Urothelium cell line (cell line): Measurements from ENCODE around the gene ASXL3.

Experiments
- DNase-seq: peaks from one replicate; pipeline ENCODE4 v3.0.0; 2011; ENCODE audit warnings: low spot score, mixed read lengths
- FAIRE-seq: peaks from 2 replicates; lab custom pipeline; 2011; peaks lifted over from hg19 to GRCh38; lab: Jason Lieb, UNC

Gene ASXL3

DNA sequence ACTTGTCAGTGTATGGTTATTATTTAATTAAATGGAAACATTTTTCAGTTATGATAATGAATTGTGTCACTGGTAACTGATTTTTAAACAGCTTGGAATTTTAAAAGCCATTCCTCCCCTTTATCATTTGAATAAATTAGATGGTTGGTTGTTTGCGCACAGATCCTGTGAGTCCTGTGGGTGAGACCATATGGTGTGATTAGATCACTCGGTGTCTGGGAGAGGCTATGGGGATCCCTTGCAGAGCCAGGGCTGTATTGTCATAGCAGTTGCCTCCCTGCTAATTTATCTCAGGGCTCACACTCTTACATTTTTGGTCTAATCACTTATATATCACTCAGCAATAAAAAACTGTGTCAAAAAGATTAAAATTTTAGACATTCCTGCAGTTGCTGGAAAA lies 133.5 kb downstream of the ASXL3 start:
- FAIRE-seq (no peak), DNase-seq (no peak)

DNA sequence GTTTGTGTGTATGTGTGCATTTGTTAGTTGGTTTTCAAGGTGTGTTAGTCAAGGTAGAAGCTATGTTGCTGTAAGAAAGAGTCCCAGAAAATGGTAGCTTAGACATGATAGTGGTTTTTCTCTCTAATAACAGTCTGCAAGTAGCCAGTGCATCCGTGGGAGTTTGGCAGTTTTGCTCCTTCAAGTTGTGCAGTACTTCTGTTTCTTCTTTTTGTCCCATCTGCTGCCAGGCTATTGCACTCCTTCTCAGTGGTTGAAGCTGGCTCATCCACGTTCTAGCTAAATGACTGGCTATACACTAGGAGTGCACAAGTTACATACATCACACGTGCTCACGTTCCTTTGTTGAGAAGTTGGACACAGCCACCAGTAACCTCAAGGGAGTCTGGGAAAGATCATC lies 134.7 kb downstream of the ASXL3 start:
- DNase-seq (no peak), FAIRE-seq (no peak)

DNA sequence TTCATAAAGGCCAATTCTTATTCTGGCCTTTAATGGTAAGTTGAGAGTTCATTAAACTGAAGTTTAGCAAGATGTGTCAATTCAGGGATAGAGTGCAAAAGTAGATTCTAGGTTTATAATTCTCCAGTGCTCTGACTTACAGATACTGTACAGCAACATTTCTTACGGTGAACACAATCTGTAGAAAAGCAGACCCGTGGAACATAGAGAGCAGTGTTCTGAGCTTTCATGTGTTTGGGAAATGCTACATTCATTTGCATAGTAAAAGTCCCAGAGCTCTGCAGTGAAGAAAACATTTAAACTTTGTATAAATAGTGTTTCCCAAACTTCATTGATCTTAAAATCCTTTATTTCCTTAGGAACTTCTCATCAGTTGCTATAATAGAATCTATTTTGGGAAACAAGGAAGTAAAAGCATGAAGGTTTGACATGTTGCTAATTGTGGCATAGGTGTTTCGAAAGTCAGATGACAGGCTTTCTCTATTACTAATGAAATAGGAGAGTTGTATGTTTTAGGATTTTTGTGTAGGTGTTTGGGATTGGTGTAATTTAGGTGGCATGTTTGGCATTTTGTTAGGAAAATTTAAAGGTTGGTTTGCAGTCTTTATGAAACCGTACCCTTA lies 138.2 kb downstream of the ASXL3 start:
- FAIRE-seq (no peak), DNase-seq (no peak)

DNA sequence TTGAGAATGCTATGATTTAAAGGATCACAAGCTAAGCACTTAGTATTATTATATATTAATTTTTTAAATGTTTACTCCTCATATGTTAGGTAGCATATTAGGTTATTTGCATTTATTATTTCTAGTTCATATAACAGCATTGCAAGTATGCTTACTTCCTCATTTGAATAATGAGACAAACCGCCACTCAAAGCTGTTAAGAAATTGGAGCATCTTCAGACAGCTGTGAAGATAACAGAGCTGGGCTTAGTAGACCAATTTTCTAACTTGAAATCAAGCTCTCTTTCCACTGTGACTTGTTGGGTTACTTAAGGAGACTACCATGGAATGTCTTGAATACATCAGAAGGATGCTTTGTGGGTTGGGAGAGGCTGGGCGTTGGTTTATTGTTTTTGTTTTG lies 139.3 kb downstream of the ASXL3 start:
- no peak for DNase-seq
- FAIRE-seq = no peak

DNA sequence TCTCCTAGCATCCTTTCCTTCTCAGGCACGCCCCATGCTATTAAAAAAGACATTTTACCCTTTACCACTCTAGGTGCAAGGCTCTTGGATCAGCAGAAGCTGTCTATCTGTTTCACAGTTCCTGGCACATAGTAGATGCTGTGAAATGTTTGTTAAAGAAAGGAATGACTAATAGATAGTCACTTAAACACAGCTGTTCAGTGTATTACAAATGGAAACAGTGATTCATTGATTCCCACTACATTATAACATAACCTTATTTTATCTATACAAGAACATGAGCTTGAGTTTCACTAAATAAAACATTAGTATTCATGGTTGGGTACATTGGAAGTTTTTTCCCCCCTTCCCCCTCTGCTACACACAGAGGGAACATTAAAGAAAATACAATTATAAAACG lies 142.1 kb downstream of the ASXL3 start:
- FAIRE-seq (no peak), DNase-seq (no peak)

DNA sequence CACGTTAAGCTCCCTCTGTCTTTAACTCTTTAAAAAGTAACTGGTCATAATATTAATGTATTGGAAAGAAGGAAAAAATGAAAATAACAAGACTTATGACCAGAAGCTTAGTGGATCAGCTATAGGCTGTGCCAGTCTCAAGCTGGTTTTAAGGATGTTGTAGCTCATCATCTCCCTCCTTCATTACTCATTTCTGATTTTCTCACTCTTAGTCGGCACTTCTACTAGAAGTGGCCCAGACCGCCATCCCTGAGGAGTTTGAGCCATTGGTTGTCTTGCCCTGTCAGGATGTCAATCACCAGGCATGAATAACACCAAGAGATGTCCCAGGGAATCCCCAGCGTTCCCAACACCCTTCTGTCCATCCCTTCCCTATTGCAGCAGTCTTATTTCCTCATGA lies 151.5 kb downstream of the ASXL3 start:
- FAIRE-seq = no peak
- no peak for DNase-seq

DNA sequence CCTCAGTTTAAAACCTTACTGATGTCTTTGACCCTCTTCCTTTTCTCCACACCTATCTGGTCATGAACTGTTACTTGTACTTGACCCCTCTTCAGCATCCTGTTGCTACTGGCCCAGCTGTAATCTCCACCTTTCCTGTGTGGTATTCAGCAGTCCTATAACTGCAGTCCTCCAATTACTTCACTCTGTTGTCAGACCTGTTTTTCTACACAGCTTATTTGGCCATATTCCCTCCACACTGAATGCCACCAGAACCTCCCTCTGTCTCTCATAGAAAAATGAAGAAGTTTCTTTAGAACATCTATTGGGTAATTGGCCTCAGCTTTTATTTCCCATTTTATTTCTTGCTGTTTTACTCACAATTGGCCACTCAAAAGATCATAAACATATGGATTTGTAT lies 155.4 kb downstream of the ASXL3 start:
- FAIRE-seq (no peak), DNase-seq (no peak)

DNA sequence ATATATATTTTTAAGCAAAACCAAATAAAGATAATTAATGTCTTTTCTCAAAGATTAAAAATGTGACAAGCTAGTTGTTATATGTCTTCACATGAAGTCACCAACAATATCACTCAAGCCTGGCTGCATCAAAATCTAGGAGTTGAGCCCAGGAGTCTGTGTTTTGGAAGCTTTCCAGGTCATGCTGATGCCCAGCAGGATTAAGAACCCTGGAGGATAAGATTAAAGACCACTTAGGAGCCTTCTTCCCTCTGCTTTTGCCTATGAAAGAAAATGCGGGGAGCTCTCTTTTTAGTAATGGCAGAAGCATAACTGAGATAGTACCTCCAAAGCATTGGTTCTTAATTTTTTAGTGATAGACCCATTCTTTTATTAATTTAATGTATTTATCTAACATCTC lies 157.4 kb downstream of the ASXL3 start:
- FAIRE-seq (no peak), DNase-seq (no peak)

DNA sequence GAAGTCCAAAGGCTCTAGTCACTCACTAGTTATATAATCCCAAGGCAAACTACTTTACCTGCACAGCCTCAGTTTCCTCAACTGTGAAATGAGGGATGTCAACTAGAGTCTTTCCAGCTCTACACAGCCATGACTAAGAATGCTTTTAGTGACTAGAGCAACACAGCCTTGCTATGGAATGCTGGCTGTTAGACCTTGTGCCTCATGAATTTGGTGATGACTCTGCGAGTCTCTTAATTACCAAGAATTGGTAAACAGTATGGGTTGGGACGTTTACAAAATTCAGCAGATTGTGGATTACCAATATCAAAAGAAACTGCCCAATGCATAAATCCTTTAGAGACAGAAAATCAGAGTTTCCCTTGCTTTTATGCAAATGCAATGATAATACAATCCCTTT lies 163.7 kb downstream of the ASXL3 start:
- FAIRE-seq = no peak
- no peak for DNase-seq

DNA sequence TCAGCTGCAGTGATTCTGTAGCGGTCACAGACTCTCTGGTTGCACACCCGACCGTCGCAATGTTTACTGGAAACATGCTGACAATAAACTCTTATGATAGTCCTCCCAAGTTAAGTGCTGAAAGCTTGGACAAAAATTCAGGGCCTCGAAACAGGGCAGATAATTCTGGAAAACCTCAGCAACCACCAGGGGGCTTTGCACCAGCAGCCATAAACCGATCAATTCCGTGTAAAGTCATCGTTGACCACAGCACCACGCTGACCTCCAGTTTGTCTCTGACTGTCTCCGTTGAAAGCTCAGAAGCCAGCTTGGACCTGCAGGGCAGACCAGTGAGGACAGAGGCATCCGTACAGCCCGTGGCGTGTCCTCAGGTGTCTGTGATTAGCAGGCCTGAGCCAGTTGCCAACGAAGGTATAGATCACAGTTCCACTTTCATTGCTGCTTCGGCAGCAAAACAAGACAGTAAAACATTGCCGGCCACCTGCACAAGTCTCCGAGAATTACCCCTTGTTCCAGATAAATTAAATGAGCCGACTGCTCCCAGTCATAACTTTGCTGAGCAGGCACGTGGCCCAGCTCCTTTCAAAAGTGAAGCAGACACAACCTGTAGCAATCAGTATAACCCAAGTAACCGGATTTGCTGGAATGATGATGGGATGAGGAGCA lies 166.1 kb downstream of the ASXL3 start:
- no peak for DNase-seq
- no peak for FAIRE-seq

DNA sequence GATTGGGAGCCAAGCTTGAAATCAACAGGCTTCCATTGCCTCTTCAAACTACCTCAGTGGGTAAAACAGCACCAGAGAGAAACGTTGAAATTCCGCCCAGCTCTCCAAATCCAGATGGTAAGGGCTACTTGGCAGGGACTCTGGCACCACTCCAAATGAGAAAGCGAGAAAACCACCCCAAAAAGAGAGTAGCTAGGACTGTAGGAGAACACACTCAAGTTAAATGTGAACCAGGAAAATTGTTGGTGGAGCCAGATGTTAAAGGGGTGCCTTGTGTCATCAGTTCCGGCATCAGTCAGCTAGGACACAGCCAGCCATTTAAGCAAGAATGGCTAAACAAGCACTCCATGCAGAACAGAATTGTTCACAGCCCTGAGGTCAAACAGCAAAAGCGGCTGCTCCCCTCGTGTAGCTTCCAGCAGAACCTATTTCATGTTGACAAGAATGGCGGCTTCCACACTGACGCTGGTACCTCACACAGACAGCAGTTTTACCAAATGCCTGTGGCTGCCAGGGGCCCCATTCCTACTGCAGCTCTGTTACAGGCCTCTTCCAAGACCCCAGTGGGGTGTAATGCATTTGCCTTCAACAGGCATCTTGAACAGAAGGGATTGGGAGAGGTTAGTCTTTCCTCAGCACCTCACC lies 167.3 kb downstream of the ASXL3 start:
- DNase-seq (no peak), FAIRE-seq (no peak)

DNA sequence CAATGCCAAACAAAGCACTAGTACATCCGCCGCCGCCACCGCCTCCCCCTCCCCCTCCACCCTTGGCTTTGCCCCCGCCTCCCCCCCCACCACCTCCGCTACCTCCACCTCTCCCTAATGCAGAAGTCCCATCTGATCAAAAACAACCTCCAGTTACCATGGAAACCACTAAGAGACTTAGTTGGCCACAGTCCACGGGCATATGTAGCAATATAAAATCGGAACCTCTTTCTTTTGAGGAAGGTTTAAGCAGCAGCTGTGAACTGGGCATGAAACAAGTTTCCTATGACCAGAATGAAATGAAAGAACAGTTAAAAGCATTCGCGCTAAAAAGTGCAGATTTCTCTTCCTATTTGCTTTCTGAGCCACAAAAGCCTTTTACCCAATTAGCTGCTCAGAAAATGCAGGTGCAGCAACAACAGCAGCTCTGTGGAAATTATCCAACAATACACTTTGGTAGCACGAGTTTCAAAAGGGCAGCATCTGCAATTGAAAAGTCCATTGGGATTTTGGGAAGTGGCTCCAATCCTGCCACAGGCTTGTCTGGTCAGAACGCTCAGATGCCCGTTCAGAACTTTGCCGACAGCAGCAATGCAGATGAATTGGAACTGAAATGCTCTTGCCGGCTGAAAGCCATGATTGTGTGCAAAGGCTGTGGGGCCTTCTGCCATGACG lies 168.0 kb downstream of the ASXL3 start:
- FAIRE-seq (no peak), DNase-seq (no peak)

DNA sequence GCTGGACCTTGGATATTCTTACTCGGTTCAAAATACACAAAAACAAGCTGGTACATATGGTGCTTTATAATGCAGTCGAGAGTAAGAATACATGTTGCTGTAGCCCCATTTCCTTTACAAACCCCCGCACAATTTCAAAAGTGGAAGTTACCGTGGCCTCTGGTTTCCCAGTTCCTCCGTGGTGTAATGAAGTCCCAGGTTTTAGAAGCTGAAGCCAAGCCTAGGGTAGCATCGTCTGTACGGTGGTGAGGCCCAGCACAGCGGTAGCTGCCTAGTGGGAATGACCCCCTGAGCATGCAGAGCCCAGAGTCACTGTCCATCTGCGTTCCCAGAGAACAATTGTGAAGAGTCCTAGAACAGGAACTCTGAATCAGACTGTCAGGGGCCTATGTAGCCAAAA lies 171.8 kb downstream of the ASXL3 start:
- no peak for FAIRE-seq
- DNase-seq = no peak

DNA sequence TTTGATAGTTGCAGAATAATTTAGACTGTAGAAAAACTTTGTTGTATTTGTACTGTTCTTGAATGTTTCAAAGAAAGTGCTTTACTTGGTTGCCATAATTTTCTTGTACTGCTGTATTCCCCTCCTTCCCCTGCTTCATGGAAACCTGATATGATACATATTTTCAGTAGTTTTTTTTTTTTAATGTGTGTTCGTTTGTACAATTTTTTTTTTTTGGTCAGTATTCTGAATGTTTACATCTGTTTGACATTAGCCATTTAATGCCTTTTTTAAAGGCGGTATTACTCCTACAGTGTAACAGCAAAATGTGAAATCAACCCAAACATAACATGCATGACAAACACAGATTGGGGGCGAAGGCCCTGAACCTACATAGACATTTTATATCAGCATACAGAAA lies 172.3 kb downstream of the ASXL3 start:
- DNase-seq (no peak), FAIRE-seq (no peak)

DNA sequence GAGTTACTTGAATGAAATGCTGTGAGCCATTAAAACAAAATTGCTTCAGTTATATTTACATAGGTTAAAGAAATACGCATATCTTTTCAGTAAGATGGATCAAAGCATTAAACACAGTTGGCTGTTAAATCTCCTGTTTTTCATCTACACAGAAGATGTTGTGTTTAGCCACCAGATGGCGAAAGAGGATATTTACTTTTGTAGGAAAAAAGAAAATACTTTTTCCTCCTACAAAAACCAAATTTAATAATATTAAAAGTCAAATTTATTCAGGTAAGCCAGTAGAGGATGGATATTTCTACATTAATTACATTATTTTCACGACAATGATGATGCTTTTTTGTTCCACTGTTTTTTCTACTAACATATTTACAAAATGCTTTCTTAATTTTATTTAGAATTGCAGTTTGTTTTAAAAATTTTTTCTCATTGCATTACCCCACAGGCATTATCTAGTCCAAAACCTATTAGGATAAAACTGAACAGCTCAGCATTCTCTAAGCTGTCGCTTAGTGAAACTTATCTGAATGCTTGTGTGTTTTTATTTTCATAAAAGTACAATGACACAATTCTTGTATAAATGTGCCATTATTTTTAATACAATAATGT lies 173.7 kb downstream of the ASXL3 start:
- DNase-seq (no peak), FAIRE-seq (no peak)

DNA sequence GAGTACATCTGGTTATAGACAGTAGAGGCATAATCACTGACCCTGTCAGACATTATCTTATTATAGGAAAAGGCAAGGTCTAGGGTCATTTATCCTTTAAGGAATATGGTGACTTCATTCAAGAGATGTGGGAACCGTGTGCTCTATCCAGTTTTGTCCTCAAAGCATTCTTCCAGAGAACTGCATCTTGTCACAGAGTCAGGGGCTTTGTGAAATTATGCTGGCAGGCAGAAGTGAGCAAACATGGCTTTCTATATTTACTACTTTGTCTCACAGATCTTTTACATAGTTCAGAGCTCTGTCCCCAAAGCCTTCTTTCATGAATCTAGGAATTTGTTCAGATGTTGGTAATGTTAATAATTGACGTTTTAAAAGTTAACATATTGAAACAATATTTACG lies 177.4 kb downstream of the ASXL3 start:
- DNase-seq (no peak), FAIRE-seq (no peak)

DNA sequence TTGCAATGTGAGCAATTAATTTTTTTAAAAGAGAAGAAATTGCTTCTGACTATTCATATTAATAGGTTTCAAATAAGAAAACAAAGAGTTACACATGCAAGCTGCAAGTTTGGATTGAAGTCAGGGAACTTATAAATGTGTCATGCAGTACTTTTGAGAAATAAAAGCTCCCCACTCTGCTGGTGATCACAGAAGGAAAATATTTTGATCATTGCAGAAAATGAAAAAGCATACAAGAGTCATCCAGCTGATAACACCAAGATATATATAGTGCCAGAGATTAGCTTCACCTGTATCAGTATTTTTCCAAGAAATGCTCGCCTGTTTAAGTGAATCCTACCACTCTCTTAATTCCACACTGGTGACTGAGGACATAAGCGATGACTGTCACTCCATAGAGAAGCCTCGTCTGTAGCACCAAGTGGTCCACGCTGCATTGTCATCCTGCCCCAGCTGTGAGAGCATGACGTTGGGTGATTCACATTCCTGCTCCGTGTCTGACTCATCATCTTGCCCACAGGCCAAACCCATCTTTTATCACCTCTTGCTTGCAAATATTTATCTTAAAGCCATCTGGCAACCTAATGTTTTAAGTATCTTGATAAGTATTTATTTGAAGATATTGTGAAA lies 178.0 kb downstream of the ASXL3 start:
- peak; percentile 67 for DNase-seq
- FAIRE-seq = peak; percentile 35

DNA sequence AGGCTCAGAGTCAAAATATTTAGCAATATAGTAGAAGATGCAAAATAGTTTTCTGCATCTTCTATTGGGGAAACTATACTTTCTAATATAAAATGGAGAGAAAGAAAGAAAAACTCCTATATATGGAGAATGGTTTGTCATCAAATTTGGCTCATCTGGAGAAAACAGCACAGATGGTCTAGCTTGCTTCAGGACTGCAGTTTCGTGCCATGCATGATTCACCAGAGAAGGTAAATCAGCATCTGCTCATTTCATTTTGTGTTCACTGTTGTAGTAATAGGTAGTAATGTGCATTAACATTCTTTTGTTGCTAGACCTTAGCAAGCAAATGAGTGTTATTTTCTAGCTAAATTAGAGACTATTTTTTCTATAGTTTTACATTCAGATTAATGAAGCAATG lies 179.0 kb downstream of the ASXL3 start:
- FAIRE-seq = no peak
- DNase-seq = no peak

DNA sequence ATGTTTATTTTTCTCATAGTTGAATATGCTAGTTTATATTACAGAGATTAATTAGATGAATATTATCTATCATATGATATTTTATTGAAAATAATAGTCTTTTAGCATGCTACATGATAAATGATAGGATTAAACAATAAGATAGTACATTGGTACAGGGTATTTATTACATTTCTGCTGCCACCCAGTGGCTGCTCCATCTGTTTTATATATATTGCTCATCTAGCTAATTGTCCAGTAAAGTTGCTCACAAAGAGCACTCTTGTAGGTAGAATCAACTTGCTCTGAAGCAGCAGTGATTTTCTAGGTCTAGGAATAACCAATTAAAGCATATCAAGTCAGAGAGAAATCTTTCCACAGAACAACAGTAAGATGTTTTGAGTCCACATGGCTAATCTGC lies 183.3 kb downstream of the ASXL3 start:
- FAIRE-seq = no peak
- peak; percentile 10 for DNase-seq

DNA sequence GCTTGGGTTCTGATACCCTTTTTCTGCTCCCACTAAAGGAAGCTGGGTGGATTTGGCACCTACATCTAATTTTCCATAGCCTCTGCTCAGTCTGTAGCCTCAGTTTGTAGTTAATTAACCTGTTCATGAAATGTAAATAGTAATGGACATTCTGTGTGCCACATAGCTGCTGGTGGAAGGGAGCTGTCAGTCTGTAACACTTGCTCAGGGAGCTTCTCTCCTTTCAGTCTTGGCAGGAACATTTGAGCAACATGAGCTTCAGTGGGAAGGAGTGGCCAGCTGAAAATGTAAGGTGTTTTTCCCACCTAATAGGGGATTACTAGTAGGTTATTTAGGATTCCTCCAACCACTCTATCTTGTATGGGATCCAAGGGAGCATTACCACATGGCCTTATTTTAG lies 203.4 kb downstream of the ASXL3 start:
- DNase-seq (no peak), FAIRE-seq (no peak)
